MM.1S (cell line): ENCODE measurements around the gene DYNC1H1.

Experiments
- CTCF ChIP-seq: fragments of 300-600 bp; sonication (generic); IDR thresholded peaks from 2 replicates; pipeline ENCODE4 v1.5.1; 2016; ENCODE audit warnings: antibody characterized with exemption, low read length, mixed read lengths
- EZH2 ChIP-seq: fragments of 300-600 bp; sonication (generic); optimal IDR thresholded peaks from 2 replicates; pipeline ENCODE3; 2017; ENCODE audit warnings: low read depth, mild to moderate bottlenecking, antibody characterized with exemption, low read length, mixed read lengths

- TF ChIP-seq CTCF (no peak), EZH2 (no peak)
These were observed 15.3 kb downstream of the DYNC1H1 start for GRCh38 chr14:101979666-101980065.
